HEK293T (cell line): ENCODE data around the gene PSMD10.

Experiments used
- FOXA1 ChIP-seq: fragments of 450-650 bp; IDR thresholded peaks from 2 replicates; pipeline ENCODE4 v1.6.1; 2016; ENCODE audit warnings: mild to moderate bottlenecking
- FOXK2 ChIP-seq: fragments of 450-650 bp; IDR thresholded peaks from 2 replicates; pipeline ENCODE4 v1.6.1; 2016; ENCODE audit warnings: mild to moderate bottlenecking
- FOXM1 ChIP-seq: fragments of 450-650 bp; IDR thresholded peaks from 2 replicates; pipeline ENCODE4 v1.6.1; 2017; ENCODE audit warnings: mild to moderate bottlenecking, borderline replicate concordance
- L3MBTL2 ChIP-seq: fragments of 450-650 bp; conservative IDR thresholded peaks from 2 replicates; pipeline ENCODE4 v1.6.1; 2016; ENCODE audit warnings: mild to moderate bottlenecking
- LEF1 ChIP-seq: fragments of 450-650 bp; IDR thresholded peaks from 2 replicates; pipeline ENCODE4 v1.6.1; 2017; ENCODE audit warnings: mild to moderate bottlenecking, borderline replicate concordance
- SP1 ChIP-seq: fragments of 450-650 bp; IDR thresholded peaks from 2 replicates; pipeline ENCODE4 v1.6.1; 2017
- SUZ12 ChIP-seq: fragments of 450-650 bp; IDR thresholded peaks from 2 replicates; pipeline ENCODE4 v1.6.1; 2016; ENCODE audit warnings: mild to moderate bottlenecking
- TARDBP ChIP-seq: fragments of 450-650 bp; IDR thresholded peaks from 2 replicates; pipeline ENCODE4 v1.6.1; 2016

GRCh38 chrX:108127152-108127551 lies 35.8 kb upstream of the PSMD10 start:
- TF ChIP-seq SP1 (no peak), FOXM1 (no peak), LEF1 (no peak), L3MBTL2 (no peak), SUZ12 (no peak), TARDBP (no peak), FOXK2 (no peak), FOXA1 (no peak)
